SK-N-SH treated with all-trans-retinoic acid at 6 μM for 48 hours (cell line): ENCODE measurements around the gene SHISA8.

Source experiments
- ATAC-seq: fragments of 200-7000 bp; cut with Tn5 transposase; 3 replicates; pipeline ENCODE4 v1.9.1; 2020; ENCODE audit warnings: mild to moderate bottlenecking, moderate library complexity
- BACH2 ChIP-seq: fragments of 250-450 bp; sonication (Bioruptor Pico); IDR thresholded peaks from 2 replicates; pipeline ENCODE4 v1.9.0; 2021; ENCODE audit warnings: mild to moderate bottlenecking, borderline replicate concordance
- CSDC2 ChIP-seq: fragments of 250-450 bp; sonication (Bioruptor Pico); IDR thresholded peaks from 2 replicates; pipeline ENCODE4 v1.5.0; 2020; ENCODE audit warnings: mild to moderate bottlenecking, moderate library complexity
- ESRRG ChIP-seq: fragments of 250-450 bp; sonication (Bioruptor Pico); IDR thresholded peaks from 2 replicates; pipeline ENCODE4 v1.6.1; 2021; ENCODE audit warnings: mild to moderate bottlenecking
- GLIS3 ChIP-seq: fragments of 250-450 bp; sonication (Bioruptor Pico); IDR thresholded peaks from 2 replicates; pipeline ENCODE4 v1.5.0; 2020; ENCODE audit warnings: mild to moderate bottlenecking, moderate library complexity
- ISL1 ChIP-seq: fragments of 250-450 bp; sonication (Bioruptor Pico); IDR thresholded peaks from 2 replicates; pipeline ENCODE4 v2.1.2; 2022; ENCODE audit warnings: mild to moderate bottlenecking, moderate library complexity
- OSR1 ChIP-seq: fragments of 250-450 bp; sonication (Bioruptor Pico); IDR thresholded peaks from 2 replicates; pipeline ENCODE4 v1.8.0; 2022; ENCODE audit warnings: moderate library complexity, mild to moderate bottlenecking, inconsistent platforms
- PPARA ChIP-seq: fragments of 250-450 bp; sonication (Bioruptor Pico); IDR thresholded peaks from 2 replicates; pipeline ENCODE4 v1.5.0; 2020; ENCODE audit warnings: mild to moderate bottlenecking, borderline replicate concordance
- RARB ChIP-seq: fragments of 250-450 bp; sonication (Bioruptor Pico); IDR thresholded peaks from 2 replicates; pipeline ENCODE4 v1.8.0; 2021; ENCODE audit warnings: mild to moderate bottlenecking, moderate library complexity
- SNAI2 ChIP-seq: fragments of 250-450 bp; sonication (Bioruptor Pico); IDR thresholded peaks from 2 replicates; pipeline ENCODE4 v1.5.0; 2020; ENCODE audit warnings: mild to moderate bottlenecking, moderate library complexity
- TCF4 ChIP-seq: fragments of 250-450 bp; sonication (Bioruptor Pico); IDR thresholded peaks from 2 replicates; pipeline ENCODE4 v1.8.0; 2021; ENCODE audit warnings: mild to moderate bottlenecking, moderate library complexity, borderline replicate concordance
- TOX ChIP-seq: fragments of 250-450 bp; sonication (Bioruptor Pico); IDR thresholded peaks from 2 replicates; pipeline ENCODE4 v1.8.0; 2021; ENCODE audit warnings: mild to moderate bottlenecking, moderate library complexity, borderline replicate concordance
- ZC3H10 ChIP-seq: fragments of 250-450 bp; sonication (Bioruptor Pico); IDR thresholded peaks from 2 replicates; pipeline ENCODE4 v1.5.1; 2021; ENCODE audit warnings: mild to moderate bottlenecking, moderate library complexity
- ZFP3 ChIP-seq: fragments of 250-450 bp; sonication (Bioruptor Pico); IDR thresholded peaks from 2 replicates; pipeline ENCODE4 v1.5.0; 2020; ENCODE audit warnings: mild to moderate bottlenecking, moderate library complexity
- ZFP30 ChIP-seq: fragments of 450-650 bp; formaldehyde crosslinking; IDR thresholded peaks from 2 replicates; pipeline ENCODE4 v1.5.0; 2022; ENCODE audit warnings: mild to moderate bottlenecking, moderate library complexity
- ZNF70 ChIP-seq: fragments of 450-650 bp; formaldehyde crosslinking; IDR thresholded peaks from 2 replicates; pipeline ENCODE4 v1.5.0; 2020; ENCODE audit warnings: mild to moderate bottlenecking, moderate library complexity
- ZNF8 ChIP-seq: fragments of 450-650 bp; formaldehyde crosslinking; IDR thresholded peaks from 2 replicates; pipeline ENCODE4 v1.5.0; 2020; ENCODE audit warnings: mild to moderate bottlenecking, moderate library complexity
- TF ChIP-seq, protein P1 (sequence below): fragments of 250-450 bp; sonication (Bioruptor Pico); IDR thresholded peaks from 2 replicates; pipeline ENCODE4 v1.8.0; 2021; ENCODE audit warnings: low read depth, mild to moderate bottlenecking, moderate library complexity, borderline replicate concordance
- TF ChIP-seq, protein P2 (sequence below): fragments of 250-450 bp; sonication (Bioruptor Pico); IDR thresholded peaks from 2 replicates; pipeline ENCODE4 v1.8.0; 2020; ENCODE audit warnings: mild to moderate bottlenecking, moderate library complexity, borderline replicate concordance
- TF ChIP-seq, protein P3 (sequence below): fragments of 250-450 bp; sonication (Bioruptor Pico); IDR thresholded peaks from 2 replicates; pipeline ENCODE4 v1.5.0; 2020; ENCODE audit warnings: mild to moderate bottlenecking, moderate library complexity
- TF ChIP-seq, protein P4 (sequence below): fragments of 250-450 bp; sonication (Bioruptor Pico); IDR thresholded peaks from 2 replicates; pipeline ENCODE4 v1.5.1; 2020; ENCODE audit warnings: low read depth, mild to moderate bottlenecking, moderate library complexity

SHISA8 gene

DNA sequence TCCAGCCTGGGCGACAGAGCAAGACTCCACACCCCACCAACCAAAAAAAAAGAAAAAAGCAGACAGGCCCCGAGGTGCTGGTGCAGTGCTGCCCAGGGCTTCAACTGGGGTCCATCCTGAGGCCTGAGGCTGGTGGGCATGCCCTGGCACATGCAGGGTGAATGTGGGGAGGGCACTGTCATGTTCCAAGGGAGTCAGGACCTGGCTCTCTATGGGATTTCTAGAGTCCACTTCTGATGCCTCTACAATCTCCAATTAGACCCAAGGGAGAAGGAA lies 22.0 kb upstream of the SHISA8 start:
- TF ChIP-seq ZNF70 (CRISPR knock-in tag) (no peak), TOX (CRISPR knock-in tag) (no peak), ESRRG (CRISPR knock-in tag) (no peak), SNAI2 (CRISPR knock-in tag) (no peak), ZNF8 (CRISPR knock-in tag) (no peak), GLIS3 (no peak), ISL1 (CRISPR knock-in tag) (no peak), RARB (no peak), BACH2 (CRISPR knock-in tag) (no peak)
- TF ChIP-seq, protein P1, sequence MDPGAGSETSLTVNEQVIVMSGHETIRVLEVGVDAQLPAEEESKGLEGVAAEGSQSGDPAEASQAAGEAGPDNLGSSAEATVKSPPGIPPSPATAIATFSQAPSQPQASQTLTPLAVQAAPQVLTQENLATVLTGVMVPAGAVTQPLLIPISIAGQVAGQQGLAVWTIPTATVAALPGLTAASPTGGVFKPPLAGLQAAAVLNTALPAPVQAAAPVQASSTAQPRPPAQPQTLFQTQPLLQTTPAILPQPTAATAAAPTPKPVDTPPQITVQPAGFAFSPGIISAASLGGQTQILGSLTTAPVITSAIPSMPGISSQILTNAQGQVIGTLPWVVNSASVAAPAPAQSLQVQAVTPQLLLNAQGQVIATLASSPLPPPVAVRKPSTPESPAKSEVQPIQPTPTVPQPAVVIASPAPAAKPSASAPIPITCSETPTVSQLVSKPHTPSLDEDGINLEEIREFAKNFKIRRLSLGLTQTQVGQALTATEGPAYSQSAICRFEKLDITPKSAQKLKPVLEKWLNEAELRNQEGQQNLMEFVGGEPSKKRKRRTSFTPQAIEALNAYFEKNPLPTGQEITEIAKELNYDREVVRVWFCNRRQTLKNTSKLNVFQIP, result no peak
- TF ChIP-seq, protein P2, sequence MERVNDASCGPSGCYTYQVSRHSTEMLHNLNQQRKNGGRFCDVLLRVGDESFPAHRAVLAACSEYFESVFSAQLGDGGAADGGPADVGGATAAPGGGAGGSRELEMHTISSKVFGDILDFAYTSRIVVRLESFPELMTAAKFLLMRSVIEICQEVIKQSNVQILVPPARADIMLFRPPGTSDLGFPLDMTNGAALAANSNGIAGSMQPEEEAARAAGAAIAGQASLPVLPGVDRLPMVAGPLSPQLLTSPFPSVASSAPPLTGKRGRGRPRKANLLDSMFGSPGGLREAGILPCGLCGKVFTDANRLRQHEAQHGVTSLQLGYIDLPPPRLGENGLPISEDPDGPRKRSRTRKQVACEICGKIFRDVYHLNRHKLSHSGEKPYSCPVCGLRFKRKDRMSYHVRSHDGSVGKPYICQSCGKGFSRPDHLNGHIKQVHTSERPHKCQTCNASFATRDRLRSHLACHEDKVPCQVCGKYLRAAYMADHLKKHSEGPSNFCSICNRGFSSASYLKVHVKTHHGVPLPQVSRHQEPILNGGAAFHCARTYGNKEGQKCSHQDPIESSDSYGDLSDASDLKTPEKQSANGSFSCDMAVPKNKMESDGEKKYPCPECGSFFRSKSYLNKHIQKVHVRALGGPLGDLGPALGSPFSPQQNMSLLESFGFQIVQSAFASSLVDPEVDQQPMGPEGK (CRISPR knock-in tag), result no peak
- TF ChIP-seq, protein P3, sequence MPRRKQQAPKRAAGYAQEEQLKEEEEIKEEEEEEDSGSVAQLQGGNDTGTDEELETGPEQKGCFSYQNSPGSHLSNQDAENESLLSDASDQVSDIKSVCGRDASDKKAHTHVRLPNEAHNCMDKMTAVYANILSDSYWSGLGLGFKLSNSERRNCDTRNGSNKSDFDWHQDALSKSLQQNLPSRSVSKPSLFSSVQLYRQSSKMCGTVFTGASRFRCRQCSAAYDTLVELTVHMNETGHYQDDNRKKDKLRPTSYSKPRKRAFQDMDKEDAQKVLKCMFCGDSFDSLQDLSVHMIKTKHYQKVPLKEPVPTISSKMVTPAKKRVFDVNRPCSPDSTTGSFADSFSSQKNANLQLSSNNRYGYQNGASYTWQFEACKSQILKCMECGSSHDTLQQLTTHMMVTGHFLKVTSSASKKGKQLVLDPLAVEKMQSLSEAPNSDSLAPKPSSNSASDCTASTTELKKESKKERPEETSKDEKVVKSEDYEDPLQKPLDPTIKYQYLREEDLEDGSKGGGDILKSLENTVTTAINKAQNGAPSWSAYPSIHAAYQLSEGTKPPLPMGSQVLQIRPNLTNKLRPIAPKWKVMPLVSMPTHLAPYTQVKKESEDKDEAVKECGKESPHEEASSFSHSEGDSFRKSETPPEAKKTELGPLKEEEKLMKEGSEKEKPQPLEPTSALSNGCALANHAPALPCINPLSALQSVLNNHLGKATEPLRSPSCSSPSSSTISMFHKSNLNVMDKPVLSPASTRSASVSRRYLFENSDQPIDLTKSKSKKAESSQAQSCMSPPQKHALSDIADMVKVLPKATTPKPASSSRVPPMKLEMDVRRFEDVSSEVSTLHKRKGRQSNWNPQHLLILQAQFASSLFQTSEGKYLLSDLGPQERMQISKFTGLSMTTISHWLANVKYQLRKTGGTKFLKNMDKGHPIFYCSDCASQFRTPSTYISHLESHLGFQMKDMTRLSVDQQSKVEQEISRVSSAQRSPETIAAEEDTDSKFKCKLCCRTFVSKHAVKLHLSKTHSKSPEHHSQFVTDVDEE (CRISPR knock-in tag), result no peak
- TF ChIP-seq, protein P4, sequence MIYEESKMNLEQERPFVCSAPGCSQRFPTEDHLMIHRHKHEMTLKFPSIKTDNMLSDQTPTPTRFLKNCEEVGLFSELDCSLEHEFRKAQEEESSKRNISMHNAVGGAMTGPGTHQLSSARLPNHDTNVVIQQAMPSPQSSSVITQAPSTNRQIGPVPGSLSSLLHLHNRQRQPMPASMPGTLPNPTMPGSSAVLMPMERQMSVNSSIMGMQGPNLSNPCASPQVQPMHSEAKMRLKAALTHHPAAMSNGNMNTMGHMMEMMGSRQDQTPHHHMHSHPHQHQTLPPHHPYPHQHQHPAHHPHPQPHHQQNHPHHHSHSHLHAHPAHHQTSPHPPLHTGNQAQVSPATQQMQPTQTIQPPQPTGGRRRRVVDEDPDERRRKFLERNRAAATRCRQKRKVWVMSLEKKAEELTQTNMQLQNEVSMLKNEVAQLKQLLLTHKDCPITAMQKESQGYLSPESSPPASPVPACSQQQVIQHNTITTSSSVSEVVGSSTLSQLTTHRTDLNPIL (CRISPR knock-in tag), result no peak
- TF ChIP-seq, all 23 proteins: peak for 0
- ATAC-seq, result no peak

DNA sequence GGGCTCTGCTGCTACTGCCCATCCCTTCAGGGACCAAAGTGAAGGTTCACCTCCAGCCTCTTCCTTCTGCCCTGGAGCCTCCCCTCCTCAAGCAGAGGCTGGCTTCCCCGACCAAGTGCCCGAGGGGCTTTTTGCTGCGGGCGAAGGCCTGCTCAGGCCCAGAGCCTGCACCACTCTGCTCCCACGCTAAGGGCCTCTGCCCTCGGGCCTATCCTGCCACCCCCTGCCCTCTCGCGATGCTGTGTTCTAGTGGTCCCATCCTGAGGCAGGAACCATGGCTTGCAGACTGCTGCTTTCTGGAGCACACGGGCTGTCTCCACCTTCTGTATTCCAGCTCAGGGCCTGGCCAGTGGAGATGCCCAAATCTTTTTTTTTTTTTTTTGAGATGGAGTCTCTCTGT lies 20.6 kb upstream of the SHISA8 start:
- no peak for TF ChIP-seq CSDC2 (CRISPR knock-in tag)
- ATAC-seq, result no peak

DNA sequence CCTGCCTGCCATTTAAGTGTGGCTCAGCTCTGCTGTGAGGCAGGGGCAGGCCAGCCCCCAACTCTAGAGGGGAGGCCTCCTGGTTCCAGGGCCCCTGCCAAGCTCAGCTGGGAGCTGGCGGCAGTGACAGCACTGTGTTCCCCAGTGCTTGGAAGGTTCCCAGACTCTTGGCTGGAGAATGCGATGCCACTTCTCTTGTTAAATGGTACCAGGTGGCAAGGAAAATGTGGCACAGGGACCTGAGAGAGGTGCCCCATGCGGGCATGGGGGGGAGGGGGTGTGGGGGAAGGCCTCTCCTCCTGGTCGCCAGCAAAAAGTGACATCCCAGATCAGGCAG lies 20.1 kb upstream of the SHISA8 start:
- ATAC-seq, result no peak
- TF ChIP-seq GLIS3, result no peak

DNA sequence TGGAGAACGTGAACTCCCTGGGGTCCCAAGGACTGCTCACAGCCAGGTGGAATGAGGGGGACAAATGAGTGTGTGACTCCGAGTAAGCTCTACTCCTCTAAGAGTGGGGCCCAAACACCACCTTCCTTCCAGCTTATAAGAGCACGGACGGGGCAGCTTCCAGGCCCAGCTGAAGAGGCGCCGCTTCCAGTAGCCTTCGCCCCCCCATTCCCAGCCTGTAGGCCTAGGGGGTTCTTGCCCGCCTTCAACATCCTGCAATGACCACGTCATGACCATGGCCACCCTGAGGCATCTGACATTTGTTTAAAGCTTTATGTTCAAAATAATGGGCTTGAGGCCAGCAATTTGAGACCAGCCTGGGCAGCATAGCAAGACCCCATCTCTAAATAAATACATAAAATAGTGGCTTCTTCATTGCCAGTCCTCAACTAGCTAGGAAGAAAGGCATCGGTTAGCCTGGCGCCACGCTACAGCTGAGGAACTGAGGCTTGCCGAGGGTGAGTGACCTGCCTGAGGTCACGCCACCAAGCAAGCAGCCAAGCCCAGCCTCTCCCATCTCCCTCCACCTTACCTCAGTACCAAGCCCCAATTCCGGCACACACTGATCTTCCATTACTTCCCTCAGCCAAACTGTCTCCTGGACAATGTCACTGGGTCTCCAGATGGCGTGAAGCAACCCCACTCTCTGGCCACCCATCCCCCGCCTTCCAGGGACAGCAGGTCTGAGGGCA lies 19.6 kb upstream of the SHISA8 start:
- ATAC-seq, result no peak
- TF ChIP-seq OSR1 (CRISPR knock-in tag) (no peak), BACH2 (CRISPR knock-in tag) (no peak), GLIS3 (no peak), PPARA (CRISPR knock-in tag) (no peak), TCF4 (CRISPR knock-in tag) (no peak), CSDC2 (CRISPR knock-in tag) (no peak), RARB (no peak), TOX (CRISPR knock-in tag) (no peak), ZFP30 (no peak), SNAI2 (CRISPR knock-in tag) (no peak), ESRRG (CRISPR knock-in tag) (no peak), ZC3H10 (CRISPR knock-in tag) (no peak), ZFP3 (no peak)
- TF ChIP-seq, protein P4 (CRISPR knock-in tag), result no peak
- TF ChIP-seq, protein P3 (CRISPR knock-in tag), result no peak
- TF ChIP-seq, protein P1, result no peak
- TF ChIP-seq, protein P2 (CRISPR knock-in tag), result no peak
